IMR-90 (cell line): ENCODE data around the gene SPATA17. TPM values are rescaled to one million over a fixed set of nuclear protein-coding genes. Genes with fewer than 3 reads are reported as not detected.

ENCODE experiments used
- ATAC-seq: fragments of 200-7000 bp; cut with Tn5 transposase; 2 replicates; pipeline ENCODE4 v1.9.1; 2020; ENCODE audit warnings: low read depth, mild to moderate bottlenecking, moderate library complexity
- BruUV-seq: library from RNA; stranded (reverse); fragments of 400-500 nt; replicated peaks from 2 replicates; lab custom pipeline; 2021; lab: Mats Ljungman, UMichigan
- CTCF ChIA-PET: fragments of 300-600 bp; formaldehyde crosslinking; extraction: SDS; loops from one replicate; lab custom pipeline; 2021; ENCODE audit warnings: antibody characterized with exemption; lab: Yijun Ruan, JAX
- POLR2A ChIA-PET: fragments of 300-600 bp; sonication (Branson Sonifier 250); formaldehyde crosslinking; loops from one replicate; lab custom pipeline; 2022; ENCODE audit warnings: antibody characterized with exemption; ENCODE audit not compliant: unreplicated experiment; lab: Charles Lee
- DNase-seq: peaks from one replicate; pipeline ENCODE4 v3.0.0; 2013
- H2AFZ ChIP-seq: replicated peaks from 2 replicates; pipeline ENCODE3; 2013; ENCODE audit warnings: low read length, mild to moderate bottlenecking; ENCODE audit not compliant: poor library complexity
- H2AK5ac ChIP-seq: 2 replicates; pipeline ENCODE4 v1.6.1; 2013; ENCODE audit warnings: low read depth, low read length, inconsistent platforms
- H2AK9ac ChIP-seq: replicated peaks from 2 replicates; pipeline ENCODE3; 2013; ENCODE audit warnings: mild to moderate bottlenecking, low read depth, low read length, moderate library complexity; ENCODE audit not compliant: poor library complexity
- H2BK120ac ChIP-seq: 2 replicates; pipeline ENCODE4 v1.6.1; 2013; ENCODE audit warnings: low read depth, low read length, inconsistent platforms
- H2BK15ac ChIP-seq: 3 replicates; pipeline ENCODE4 v1.6.1; 2013; ENCODE audit warnings: low read depth, low read length, inconsistent platforms
- H2BK20ac ChIP-seq: 2 replicates; pipeline ENCODE4 v1.6.1; 2013; ENCODE audit warnings: low read depth, mild to moderate bottlenecking, inconsistent platforms, low read length, moderate library complexity
- H2BK5ac ChIP-seq: 2 replicates; pipeline ENCODE4 v1.6.1; 2013; ENCODE audit warnings: mild to moderate bottlenecking, low read depth, low read length, inconsistent platforms; ENCODE audit not compliant: poor library complexity, severe bottlenecking
- H3K14ac ChIP-seq: replicated peaks from 2 replicates; pipeline ENCODE4 v1.6.1; 2013; ENCODE audit warnings: low read depth, low read length, inconsistent platforms
- H3K18ac ChIP-seq: 2 replicates; pipeline ENCODE4 v1.6.1; 2013; ENCODE audit warnings: low read depth, low read length, control low read depth
- H3K23ac ChIP-seq: 2 replicates; pipeline ENCODE4 v1.6.1; 2013; ENCODE audit warnings: low read depth, low read length, inconsistent platforms
- H3K27ac ChIP-seq: 2 replicates; pipeline ENCODE4 v1.5.1; 2013; ENCODE audit warnings: mild to moderate bottlenecking, control low read depth, low read length; ENCODE audit not compliant: insufficient read depth
- H3K27me3 ChIP-seq: 2 replicates; pipeline ENCODE4 v1.6.1; 2013; ENCODE audit warnings: low read length; ENCODE audit not compliant: control insufficient read depth, insufficient read depth
- H3K36me3 ChIP-seq: 2 replicates; pipeline ENCODE4 v1.6.1; 2013; ENCODE audit warnings: low read length, mixed read lengths; ENCODE audit not compliant: control insufficient read depth, insufficient read depth
- H3K4ac ChIP-seq: 2 replicates; pipeline ENCODE4 v1.6.1; 2013; ENCODE audit warnings: low read depth, low read length, inconsistent platforms
- H3K4me1 ChIP-seq: 2 replicates; pipeline ENCODE4 v1.6.1; 2013; ENCODE audit warnings: low read length, mixed read lengths; ENCODE audit not compliant: control insufficient read depth, insufficient read depth
- H3K4me2 ChIP-seq: 2 replicates; pipeline ENCODE4 v1.6.1; 2013; ENCODE audit warnings: low read depth, mild to moderate bottlenecking, control low read depth, low read length, moderate library complexity
- H3K4me3 ChIP-seq: 2 replicates; pipeline ENCODE4 v1.5.1; 2013; ENCODE audit warnings: low read depth, mild to moderate bottlenecking, control low read depth, low read length, moderate library complexity; ENCODE audit not compliant: insufficient read depth
- H3K56ac ChIP-seq: 2 replicates; pipeline ENCODE4 v1.6.1; 2013; ENCODE audit warnings: low read length, inconsistent platforms; ENCODE audit not compliant: insufficient read depth; ENCODE audit errors: extremely low read depth
- H3K79me1 ChIP-seq, 2 experiments: 2 replicates each; pipeline ENCODE4 v1.6.1; 2013; ENCODE audit warnings: low read length in 2 of 2, inconsistent platforms in 1 of 2, low read depth in 1 of 2
- H3K9ac ChIP-seq: 2 replicates; pipeline ENCODE4 v1.6.1; 2013; ENCODE audit warnings: low read depth, low read length, control low read depth
- H3K9me1 ChIP-seq: 2 replicates; pipeline ENCODE4 v1.6.1; 2013; ENCODE audit warnings: low read length, inconsistent platforms; ENCODE audit not compliant: insufficient read depth
- H3K9me3 ChIP-seq: 2 replicates; pipeline ENCODE4 v1.6.1; 2013; ENCODE audit warnings: low read length; ENCODE audit not compliant: control insufficient read depth, insufficient read depth
- H4K20me1 ChIP-seq: 2 replicates; pipeline ENCODE4 v1.6.1; 2013; ENCODE audit warnings: low read length, inconsistent platforms; ENCODE audit not compliant: insufficient read depth
- H4K5ac ChIP-seq: 2 replicates; pipeline ENCODE4 v1.6.1; 2013; ENCODE audit warnings: mild to moderate bottlenecking, low read depth, low read length, control low read depth
- H4K8ac ChIP-seq, 2 experiments: 2 replicates each; pipeline ENCODE4 v1.6.1; 2013; ENCODE audit warnings: low read depth in 2 of 2, low read length in 2 of 2, control low read depth in 1 of 2, inconsistent platforms in 1 of 2
- H4K91ac ChIP-seq: 2 replicates; pipeline ENCODE4 v1.6.1; 2013; ENCODE audit warnings: low read depth, low read length, inconsistent platforms; ENCODE audit not compliant: insufficient read depth
- BHLHE40 ChIP-seq: fragments of 150-350 bp; IDR thresholded peaks from 2 replicates; pipeline ENCODE4 v1.6.1; 2016; ENCODE audit warnings: mild to moderate bottlenecking, low read depth, low read length
- CHD1 ChIP-seq: IDR thresholded peaks from 2 replicates; pipeline ENCODE4 v1.6.1; 2012; ENCODE audit warnings: low read depth, low read length, improper control_type of control experiment
- FOS ChIP-seq: fragments of 150-350 bp; IDR thresholded peaks from 2 replicates; pipeline ENCODE4 v1.6.1; 2016; ENCODE audit warnings: low read depth, low read length
- MAFK ChIP-seq: IDR thresholded peaks from 2 replicates; pipeline ENCODE4 v1.6.1; 2012; ENCODE audit warnings: low read depth, low read length, improper control_type of control experiment
- MAZ ChIP-seq: IDR thresholded peaks from 2 replicates; pipeline ENCODE4 v1.6.1; 2012; ENCODE audit warnings: low read depth, mild to moderate bottlenecking, low read length, improper control_type of control experiment, moderate library complexity, borderline replicate concordance
- MXI1 ChIP-seq: IDR thresholded peaks from 2 replicates; pipeline ENCODE4 v1.6.1; 2012; ENCODE audit warnings: low read depth, mild to moderate bottlenecking, low read length, moderate library complexity, borderline replicate concordance
- NFE2L2 ChIP-seq: fragments of 150-350 bp; IDR thresholded peaks from 2 replicates; pipeline ENCODE4 v1.6.1; 2016; ENCODE audit warnings: low read depth, mild to moderate bottlenecking, low read length
- POLR2A ChIP-seq: IDR thresholded peaks from 2 replicates; pipeline ENCODE4 v1.6.1; 2012; ENCODE audit warnings: mild to moderate bottlenecking, low read depth, low read length
- RAD21 ChIP-seq: IDR thresholded peaks from 2 replicates; pipeline ENCODE4 v1.6.1; 2012; ENCODE audit warnings: low read length, improper control_type of control experiment
- RCOR1 ChIP-seq: IDR thresholded peaks from 2 replicates; pipeline ENCODE4 v1.6.1; 2012; ENCODE audit warnings: mild to moderate bottlenecking, low read length, improper control_type of control experiment; ENCODE audit not compliant: insufficient replicate concordance
- RFX5 ChIP-seq: IDR thresholded peaks from 2 replicates; pipeline ENCODE4 v1.8.0; 2012; ENCODE audit warnings: low read depth, mild to moderate bottlenecking, low read length, moderate library complexity
- SMC3 ChIP-seq: fragments of 150-350 bp; IDR thresholded peaks from 2 replicates; pipeline ENCODE4 v1.6.1; 2016; ENCODE audit warnings: low read depth, mild to moderate bottlenecking, antibody characterized with exemption, low read length, moderate library complexity
- WGBS, 2 experiments: methylation state at CpG; one replicate each; pipeline versions ENCODE4 v1.1.5 to v1.1.7; 2013; ENCODE audit warnings: missing lambda C conversion rate in 2 of 2; ENCODE audit not compliant: insufficient read length in 1 of 2; ENCODE audit errors: extremely low coverage in 2 of 2; 5-methylcytosine and 5-hydroxymethylcytosine counted together
- dilution Hi-C: fragments of 300-500 bp; cut with HindIII; formaldehyde crosslinking; loops from one replicate; pipeline ENCODE4 v1.14.3; 2018; ENCODE audit warnings: low sequenced_read_pairs; ENCODE audit not compliant: unreplicated experiment
- in situ Hi-C: fragments of 300-500 bp; cut with MboI; formaldehyde crosslinking; loops from 3 replicates; pipeline ENCODE4 v1.14.3; 2019; ENCODE audit warnings: low sequenced_read_pairs, inconsistent platforms, mixed read lengths
- intact Hi-C: fragments of 100-400 bp; cut with micrococcal nuclease; formaldehyde crosslinking; loops from 2 replicates; pipeline ENCODE4 v1.10.0; 2022
- polyA plus RNA-seq, 3 experiments: library from polyadenylated mRNA; depleted of rRNA; stranded (reverse); fragments of >200 nt; gene quantifications; 2 replicates each; pipeline ENCODE4 v1.2.3, GENCODE V29; 2012; ENCODE audit warnings: low replicate concordance in 1 of 3
- total RNA-seq: library from RNA; depleted of rRNA; stranded (reverse); fragments of >200 nt; gene quantifications from 2 replicates; pipeline ENCODE4 v1.2.3, GENCODE V29; 2012
- TF ChIP-seq, protein P1 (sequence below): fragments of 150-350 bp; IDR thresholded peaks from 2 replicates; pipeline ENCODE4 v1.6.1; 2016; ENCODE audit warnings: low read depth, mild to moderate bottlenecking, low read length, moderate library complexity, borderline replicate concordance
- TF ChIP-seq, protein P2 (sequence below): conservative IDR thresholded peaks from 2 replicates; pipeline ENCODE4 v1.5.1; 2012; ENCODE audit warnings: mild to moderate bottlenecking, low read depth, low read length, improper control_type of control experiment
- TF ChIP-seq, protein P3 (sequence below): fragments of 150-350 bp; IDR thresholded peaks from 2 replicates; pipeline ENCODE4 v1.6.1; 2017; ENCODE audit warnings: mild to moderate bottlenecking, antibody characterized with exemption, low read length, low read depth

Gene SPATA17
- total and polyA plus RNA-seq, 2 of the 4 experiments (the other 2 are of a cell fraction) = 0.03 to 0.18 TPM

DNA sequence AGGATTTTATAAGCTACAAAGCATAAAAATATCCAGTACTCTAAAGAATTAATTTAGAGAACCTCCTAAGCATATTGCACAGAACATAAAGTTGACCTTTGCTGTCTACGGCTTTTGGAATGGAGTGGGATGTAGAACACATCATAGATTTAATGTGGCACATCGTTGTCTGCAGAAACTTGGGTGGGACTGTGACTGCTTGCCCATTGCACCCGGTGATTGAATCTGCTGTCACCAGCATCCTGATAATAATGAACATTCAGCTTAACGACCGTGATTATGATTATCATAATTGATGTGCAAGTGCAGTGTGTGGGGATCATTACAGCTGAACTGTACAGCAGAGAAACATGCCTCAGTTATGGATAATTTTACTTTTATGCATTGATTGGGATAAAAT, 181.9 kb downstream of the SPATA17 start:
- H3K4me2 ChIP-seq = no peak overlapping the region
- TF ChIP-seq BHLHE40 = no peak
- no peak for TF ChIP-seq POLR2A
- TF ChIP-seq RCOR1 = no peak
- TF ChIP-seq, protein P1, sequence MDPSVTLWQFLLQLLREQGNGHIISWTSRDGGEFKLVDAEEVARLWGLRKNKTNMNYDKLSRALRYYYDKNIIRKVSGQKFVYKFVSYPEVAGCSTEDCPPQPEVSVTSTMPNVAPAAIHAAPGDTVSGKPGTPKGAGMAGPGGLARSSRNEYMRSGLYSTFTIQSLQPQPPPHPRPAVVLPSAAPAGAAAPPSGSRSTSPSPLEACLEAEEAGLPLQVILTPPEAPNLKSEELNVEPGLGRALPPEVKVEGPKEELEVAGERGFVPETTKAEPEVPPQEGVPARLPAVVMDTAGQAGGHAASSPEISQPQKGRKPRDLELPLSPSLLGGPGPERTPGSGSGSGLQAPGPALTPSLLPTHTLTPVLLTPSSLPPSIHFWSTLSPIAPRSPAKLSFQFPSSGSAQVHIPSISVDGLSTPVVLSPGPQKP = no peak
- no peak for TF ChIP-seq MXI1
- TF ChIP-seq RFX5 = no peak
- TF ChIP-seq, protein P2, sequence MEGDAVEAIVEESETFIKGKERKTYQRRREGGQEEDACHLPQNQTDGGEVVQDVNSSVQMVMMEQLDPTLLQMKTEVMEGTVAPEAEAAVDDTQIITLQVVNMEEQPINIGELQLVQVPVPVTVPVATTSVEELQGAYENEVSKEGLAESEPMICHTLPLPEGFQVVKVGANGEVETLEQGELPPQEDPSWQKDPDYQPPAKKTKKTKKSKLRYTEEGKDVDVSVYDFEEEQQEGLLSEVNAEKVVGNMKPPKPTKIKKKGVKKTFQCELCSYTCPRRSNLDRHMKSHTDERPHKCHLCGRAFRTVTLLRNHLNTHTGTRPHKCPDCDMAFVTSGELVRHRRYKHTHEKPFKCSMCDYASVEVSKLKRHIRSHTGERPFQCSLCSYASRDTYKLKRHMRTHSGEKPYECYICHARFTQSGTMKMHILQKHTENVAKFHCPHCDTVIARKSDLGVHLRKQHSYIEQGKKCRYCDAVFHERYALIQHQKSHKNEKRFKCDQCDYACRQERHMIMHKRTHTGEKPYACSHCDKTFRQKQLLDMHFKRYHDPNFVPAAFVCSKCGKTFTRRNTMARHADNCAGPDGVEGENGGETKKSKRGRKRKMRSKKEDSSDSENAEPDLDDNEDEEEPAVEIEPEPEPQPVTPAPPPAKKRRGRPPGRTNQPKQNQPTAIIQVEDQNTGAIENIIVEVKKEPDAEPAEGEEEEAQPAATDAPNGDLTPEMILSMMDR = no peak
- TF ChIP-seq CHD1 = no peak
- TF ChIP-seq MAFK = no peak
- no peak for TF ChIP-seq NFE2L2
- no peak for TF ChIP-seq FOS
- TF ChIP-seq MAZ = no peak
- no peak for TF ChIP-seq RAD21
- TF ChIP-seq, protein P3, sequence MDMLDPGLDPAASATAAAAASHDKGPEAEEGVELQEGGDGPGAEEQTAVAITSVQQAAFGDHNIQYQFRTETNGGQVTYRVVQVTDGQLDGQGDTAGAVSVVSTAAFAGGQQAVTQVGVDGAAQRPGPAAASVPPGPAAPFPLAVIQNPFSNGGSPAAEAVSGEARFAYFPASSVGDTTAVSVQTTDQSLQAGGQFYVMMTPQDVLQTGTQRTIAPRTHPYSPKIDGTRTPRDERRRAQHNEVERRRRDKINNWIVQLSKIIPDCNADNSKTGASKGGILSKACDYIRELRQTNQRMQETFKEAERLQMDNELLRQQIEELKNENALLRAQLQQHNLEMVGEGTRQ = no peak
- no peak for TF ChIP-seq SMC3
- no CpG with 5 or more reads among the region's 5 CpGs for WGBS, 2 experiments
- H2AK5ac ChIP-seq = no peak overlapping the region
- intact Hi-C loops (no loop called here), dilution Hi-C loops (no loop called here), in situ Hi-C loops (no loop called here)
- no peak overlapping the region for H3K18ac ChIP-seq
- H3K4me1 ChIP-seq = no peaks in the 10 kb centered on the region
- H3K56ac ChIP-seq = no peak overlapping the region
- no peaks in the 10 kb centered on the region for H3K36me3 ChIP-seq
- H2BK20ac ChIP-seq = no peak overlapping the region
- H2BK5ac ChIP-seq = no peak overlapping the region
- no peak overlapping the region for H3K27ac ChIP-seq
- H3K23ac ChIP-seq = no peak overlapping the region
- no peak overlapping the region for H4K91ac ChIP-seq
- BruUV-seq = no TSS peak
- DNase-seq (no peak), ATAC-seq (no peak)
- H4K5ac ChIP-seq = no peak overlapping the region
- H4K8ac ChIP-seq = no peak overlapping the region
- no peak overlapping the region for H3K4me3 ChIP-seq
- H3K4ac ChIP-seq = no peak overlapping the region
- H3K79me1 ChIP-seq = no peaks in the 10 kb centered on the region
- POLR2A ChIA-PET = interaction anchor here (0.6 kb wide), 1 partner anchor 605 kb away, joined by 8 read pairs; no protein-coding TSS in a partner anchor
- no peak overlapping the region for H2AFZ ChIP-seq
- no peak overlapping the region for H3K14ac ChIP-seq
- no peak overlapping the region for H2AK9ac ChIP-seq
- H3K9me1 ChIP-seq = no peaks in the 10 kb centered on the region
- CTCF ChIA-PET = no interaction called here
- H3K9ac ChIP-seq = no peak overlapping the region
- no peak overlapping the region for H2BK120ac ChIP-seq
- H4K20me1 ChIP-seq = no peaks in the 10 kb centered on the region
- no peak overlapping the region for H2BK15ac ChIP-seq
- H3K27me3 ChIP-seq = no peaks in the 10 kb centered on the region
- H3K9me3 ChIP-seq = no peaks in the 10 kb centered on the region
